GM20000 (cell line): ENCODE data around the gene SLC9A3.

Experiments
- DNase-seq: peaks from one replicate; pipeline ENCODE4 v3.0.0; 2012; ENCODE audit warnings: low spot score
- CTCF ChIP-seq: IDR thresholded peaks from 2 replicates; pipeline ENCODE4 v1.5.1; 2012; ENCODE audit warnings: mild to moderate bottlenecking, control low read depth; ENCODE audit errors: extremely low read depth, missing control alignments

SLC9A3 gene

DNA sequence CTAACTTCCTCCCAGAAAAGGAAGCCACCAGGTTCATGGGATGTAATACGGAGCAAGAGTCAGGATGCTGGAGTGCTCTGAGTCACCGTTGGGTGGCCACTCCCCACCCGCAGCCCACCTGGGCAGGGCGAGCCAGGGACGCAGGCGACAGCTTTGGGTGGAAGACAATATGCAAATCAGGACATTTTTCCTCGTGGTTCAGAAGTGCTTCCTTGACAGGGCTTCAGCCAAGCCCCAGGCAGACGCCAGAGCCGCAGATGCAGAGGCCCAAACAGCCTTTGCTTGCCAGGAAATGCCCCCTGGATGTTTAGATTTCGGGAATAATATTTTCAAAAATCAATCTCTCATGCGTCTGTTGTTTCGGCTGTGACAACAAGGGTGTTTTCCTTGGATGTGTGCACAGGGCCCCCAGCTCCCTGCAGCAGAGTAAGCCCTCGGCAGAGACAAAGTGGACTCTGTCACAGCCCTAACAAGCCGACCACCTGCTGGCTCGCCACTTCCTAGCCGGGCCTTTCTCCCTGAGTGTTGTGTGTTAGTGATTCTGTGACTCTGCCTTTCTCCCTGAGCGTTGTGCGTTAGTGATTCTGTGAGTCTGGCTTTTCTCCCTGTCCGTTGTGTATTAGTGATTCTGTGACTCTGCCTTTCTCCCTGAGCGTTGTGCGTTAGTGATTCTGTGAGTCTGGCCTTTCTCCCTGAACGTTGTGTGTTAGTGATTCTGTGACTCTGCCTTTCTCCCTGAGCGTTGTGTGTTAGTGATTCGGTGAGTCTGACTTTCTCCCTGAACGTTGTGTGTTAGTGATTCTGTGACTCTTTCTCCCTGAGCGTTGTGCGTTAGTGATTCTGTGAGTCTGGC lies 11.8 kb upstream of the SLC9A3 start:
- no peak for DNase-seq
- TF ChIP-seq CTCF: no peak

DNA sequence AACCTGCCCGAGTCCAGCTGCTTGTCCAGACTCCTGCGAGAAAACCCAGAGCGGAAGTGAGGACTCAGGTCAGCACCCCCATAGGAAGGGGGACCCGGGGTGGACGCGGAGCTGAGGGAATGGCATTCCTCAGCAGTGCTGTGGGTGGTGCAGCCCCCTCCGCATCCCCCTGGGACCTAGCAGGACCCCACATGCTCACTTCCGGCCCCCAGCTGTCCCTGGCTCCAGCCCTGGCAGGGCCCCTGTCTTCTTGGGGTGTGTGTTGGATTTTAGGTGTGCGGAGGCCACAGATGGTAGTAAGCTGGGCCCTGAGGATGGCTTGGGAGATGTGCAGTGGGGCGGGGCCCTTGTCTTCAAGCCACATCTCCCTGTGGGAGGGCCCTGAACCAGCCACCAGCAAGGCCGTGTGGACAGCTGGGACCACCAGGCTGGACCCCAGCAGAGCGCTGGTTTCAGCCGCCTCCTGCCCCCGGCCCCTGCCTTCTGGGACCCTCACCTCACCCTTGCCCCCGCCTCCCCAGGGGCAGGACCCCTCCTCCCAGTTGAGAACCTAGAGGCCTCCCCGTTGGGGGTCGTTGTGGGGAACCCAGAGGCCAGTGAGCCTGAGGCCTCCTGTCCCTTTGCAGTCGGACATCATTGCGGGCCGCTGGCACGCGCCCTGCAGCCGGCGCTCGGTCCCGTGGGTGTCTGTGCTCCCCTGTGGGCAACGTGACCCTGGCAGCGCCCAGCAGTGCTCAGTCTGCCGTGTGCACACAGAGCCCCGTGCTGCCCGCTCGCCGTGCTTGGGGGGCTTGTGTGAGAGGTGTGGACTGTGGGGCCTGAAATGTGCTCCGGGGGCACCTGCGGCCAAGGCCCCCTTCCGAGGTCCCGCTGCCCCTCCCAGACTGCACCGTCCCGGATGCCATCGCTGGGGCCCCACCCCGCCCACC lies 10.8 kb upstream of the SLC9A3 start:
- TF ChIP-seq CTCF: no peak
- DNase-seq: no peak

DNA sequence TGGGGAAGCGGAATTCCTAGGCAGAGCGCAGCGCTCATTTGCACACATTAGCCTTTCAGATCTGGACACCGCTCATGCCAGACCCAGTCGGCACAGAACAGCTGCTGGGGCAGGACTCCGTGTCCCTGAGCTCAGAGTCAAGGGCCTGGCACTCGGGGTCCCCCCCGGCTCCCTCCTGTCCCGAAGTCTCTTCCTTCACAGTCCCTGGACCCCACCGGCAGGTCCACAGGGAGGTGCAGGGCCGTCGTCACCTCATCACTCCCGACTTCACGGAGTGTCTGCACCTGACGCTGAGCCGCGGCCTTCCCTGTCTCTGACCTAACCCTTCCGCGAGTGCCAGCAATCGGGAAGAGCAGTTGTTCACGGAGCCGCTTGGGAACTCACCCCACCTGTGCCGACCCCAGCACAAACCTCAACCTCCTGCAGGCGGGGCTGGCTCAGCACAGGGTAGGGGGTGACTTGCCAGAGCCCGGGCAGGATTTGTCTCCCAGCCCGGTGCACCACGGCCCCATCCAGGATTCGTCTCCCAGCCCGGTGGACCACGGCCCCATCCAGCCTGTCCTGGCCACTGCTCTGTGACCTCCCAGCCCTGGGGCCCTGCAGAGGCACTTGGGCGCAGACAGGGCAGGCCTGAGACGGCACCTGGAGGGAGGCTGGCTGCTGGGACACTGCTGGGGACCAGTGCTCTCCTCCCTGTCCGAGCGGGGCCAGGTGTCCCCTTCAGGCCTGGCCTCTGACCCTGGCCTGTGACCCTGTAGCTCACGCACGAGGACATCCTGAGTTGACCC lies 9.9 kb upstream of the SLC9A3 start:
- no peak for TF ChIP-seq CTCF
- no peak for DNase-seq

DNA sequence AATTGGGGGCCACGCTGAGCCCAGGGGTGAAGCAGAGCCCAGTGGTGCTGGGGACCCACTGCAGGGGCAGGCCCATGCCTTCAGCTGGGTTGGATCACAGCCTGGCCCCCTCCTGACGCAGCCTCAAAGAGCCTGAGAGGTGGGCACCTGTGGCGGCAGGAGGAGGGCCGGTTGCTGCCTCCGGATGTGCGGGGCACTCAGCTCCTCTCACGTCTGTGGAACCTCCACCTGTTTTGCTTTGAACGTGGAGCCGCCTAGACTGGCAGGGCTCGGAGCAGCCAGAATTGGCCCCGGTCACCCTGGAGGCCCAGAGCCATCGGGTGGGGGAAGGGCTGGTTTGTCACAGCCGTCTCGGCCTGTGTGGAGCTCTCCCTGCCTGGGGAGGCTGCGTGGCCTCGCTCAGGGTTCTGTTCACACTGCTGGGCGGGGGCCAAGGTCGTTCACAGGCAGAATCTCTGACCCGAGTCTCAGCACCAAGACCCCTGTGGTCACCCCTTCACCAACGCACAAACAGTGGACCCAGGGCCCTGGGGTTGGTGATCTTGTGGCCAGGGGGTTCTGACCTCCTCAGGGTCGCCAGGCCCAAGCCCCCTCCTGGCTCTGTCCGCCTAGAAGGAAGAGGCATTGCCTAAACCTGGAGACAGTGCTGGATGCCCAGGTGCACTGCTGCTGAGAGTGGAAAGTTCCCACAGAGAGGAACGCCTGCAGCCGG lies 9.2 kb upstream of the SLC9A3 start:
- no peak for DNase-seq
- no peak for TF ChIP-seq CTCF

DNA sequence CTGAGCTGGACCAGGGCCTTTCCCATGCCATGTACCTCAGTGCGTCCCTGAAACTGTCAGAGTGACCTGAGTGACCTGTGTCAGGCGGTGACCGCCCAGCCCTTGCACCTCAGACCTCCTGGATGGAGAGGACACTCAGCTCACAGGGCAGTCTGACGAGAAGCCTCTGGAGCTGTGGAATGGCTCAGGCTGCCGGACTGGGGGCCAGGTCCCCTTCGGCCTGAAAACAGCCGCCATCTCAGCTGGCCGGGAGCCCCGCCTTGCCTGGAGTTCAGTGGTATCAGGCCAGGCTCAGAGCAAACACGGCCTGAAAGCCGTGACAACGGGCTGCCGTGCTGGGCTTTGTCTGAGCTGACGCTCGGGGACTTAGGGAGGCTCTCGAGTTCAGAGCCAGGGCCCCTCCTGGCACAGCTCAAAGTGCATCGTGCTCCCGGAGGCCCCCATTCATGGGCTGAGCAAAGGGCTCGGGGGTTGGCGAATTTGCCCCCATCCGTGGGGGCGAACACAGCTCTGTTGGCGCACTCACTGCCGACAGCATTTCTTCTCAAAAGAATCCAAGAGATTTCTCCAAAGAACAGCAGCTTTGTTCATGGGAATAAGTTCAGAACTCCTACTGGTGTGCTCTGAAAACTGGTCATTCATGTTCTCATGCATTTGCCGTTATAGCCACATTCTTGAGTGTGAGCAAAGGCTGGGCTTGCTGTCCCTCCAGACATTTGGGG lies 8.4 kb upstream of the SLC9A3 start:
- no peak for TF ChIP-seq CTCF
- DNase-seq: no peak

DNA sequence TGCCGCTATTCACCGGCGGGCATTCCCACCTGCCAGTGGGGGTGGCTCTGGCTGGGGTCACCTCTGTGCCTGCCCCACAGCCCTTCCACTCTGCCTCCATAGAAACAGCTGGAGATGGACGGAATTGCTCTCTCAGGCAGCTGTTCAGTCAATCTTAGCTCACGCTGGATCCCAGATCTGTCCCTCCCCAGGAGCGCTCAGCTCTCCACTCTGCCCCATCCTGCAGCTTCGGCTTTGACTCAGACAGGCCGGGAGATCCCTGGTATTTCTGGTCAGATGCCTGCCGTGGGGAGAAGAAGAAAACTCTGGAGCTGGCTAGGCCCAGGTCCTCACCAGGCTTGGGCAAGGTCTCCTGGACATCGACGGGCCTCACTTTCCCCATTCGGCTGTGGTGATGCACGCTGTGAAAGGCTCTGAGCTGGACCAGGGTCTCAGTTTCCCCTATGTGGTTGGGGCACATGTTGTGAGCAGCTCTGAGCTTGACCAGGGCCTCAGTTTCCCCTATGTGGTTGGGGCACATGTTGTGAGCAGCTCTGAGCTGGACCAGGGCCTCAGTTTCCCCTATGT lies 7.6 kb upstream of the SLC9A3 start:
- no peak for TF ChIP-seq CTCF
- DNase-seq: no peak
